IMR-90 (cell line): ENCODE results near the gene TMEM144.
"Not testable (repeated sequence)": the region's sequence is repeated elsewhere in the genome, so short reads cannot be mapped to it uniquely, and the experiment has no call there.

Experiments used
- BHLHE40 ChIP-seq: fragments of 150-350 bp; IDR thresholded peaks from 2 replicates; pipeline ENCODE4 v1.6.1; 2016; ENCODE audit warnings: mild to moderate bottlenecking, low read depth, low read length
- CEBPB ChIP-seq: IDR thresholded peaks from 2 replicates; pipeline ENCODE4 v1.6.1; 2012; ENCODE audit warnings: low read depth, low read length, improper control_type of control experiment
- CTCF ChIP-seq: conservative IDR thresholded peaks from 2 replicates; pipeline ENCODE4 v1.5.1; 2012; ENCODE audit warnings: mild to moderate bottlenecking, low read depth, low read length, improper control_type of control experiment
- MAZ ChIP-seq: IDR thresholded peaks from 2 replicates; pipeline ENCODE4 v1.6.1; 2012; ENCODE audit warnings: low read depth, mild to moderate bottlenecking, low read length, improper control_type of control experiment, moderate library complexity, borderline replicate concordance
- MXI1 ChIP-seq: IDR thresholded peaks from 2 replicates; pipeline ENCODE4 v1.6.1; 2012; ENCODE audit warnings: low read depth, mild to moderate bottlenecking, low read length, moderate library complexity, borderline replicate concordance
- POLR2A ChIP-seq: IDR thresholded peaks from 2 replicates; pipeline ENCODE4 v1.6.1; 2012; ENCODE audit warnings: mild to moderate bottlenecking, low read depth, low read length
- RAD21 ChIP-seq: IDR thresholded peaks from 2 replicates; pipeline ENCODE4 v1.6.1; 2012; ENCODE audit warnings: low read length, improper control_type of control experiment
- RFX5 ChIP-seq: IDR thresholded peaks from 2 replicates; pipeline ENCODE4 v1.8.0; 2012; ENCODE audit warnings: low read depth, mild to moderate bottlenecking, low read length, moderate library complexity
- SMC3 ChIP-seq: fragments of 150-350 bp; IDR thresholded peaks from 2 replicates; pipeline ENCODE4 v1.6.1; 2016; ENCODE audit warnings: low read depth, mild to moderate bottlenecking, antibody characterized with exemption, low read length, moderate library complexity
- TF ChIP-seq, protein P1 (sequence below): fragments of 150-350 bp; IDR thresholded peaks from 2 replicates; pipeline ENCODE4 v1.6.1; 2017; ENCODE audit warnings: mild to moderate bottlenecking, antibody characterized with exemption, low read length, low read depth

- not testable (repeated sequence) for TF ChIP-seq MXI1, CTCF, POLR2A, SMC3, RFX5, CEBPB, BHLHE40, RAD21, MAZ
- TF ChIP-seq, protein P1, sequence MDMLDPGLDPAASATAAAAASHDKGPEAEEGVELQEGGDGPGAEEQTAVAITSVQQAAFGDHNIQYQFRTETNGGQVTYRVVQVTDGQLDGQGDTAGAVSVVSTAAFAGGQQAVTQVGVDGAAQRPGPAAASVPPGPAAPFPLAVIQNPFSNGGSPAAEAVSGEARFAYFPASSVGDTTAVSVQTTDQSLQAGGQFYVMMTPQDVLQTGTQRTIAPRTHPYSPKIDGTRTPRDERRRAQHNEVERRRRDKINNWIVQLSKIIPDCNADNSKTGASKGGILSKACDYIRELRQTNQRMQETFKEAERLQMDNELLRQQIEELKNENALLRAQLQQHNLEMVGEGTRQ: not testable (repeated sequence)
These were observed 18.1 kb downstream of the TMEM144 start for GRCh38 chr4:158228399-158228798.
